AG09309 (cell line): ENCODE measurements around the gene RBBP4.

ENCODE experiments used
- DNase-seq: peaks from one replicate; pipeline ENCODE4 v3.0.0-alpha.2; 2010; ENCODE audit warnings: low read depth
- H3K4me3 ChIP-seq: 2 replicates; pipeline ENCODE4 v1.5.1; 2011; ENCODE audit warnings: mild to moderate bottlenecking, low read depth, low read length, moderate library complexity; ENCODE audit not compliant: control insufficient read depth
- CTCF ChIP-seq: IDR thresholded peaks from 2 replicates; pipeline ENCODE4 v1.5.1; 2011; ENCODE audit warnings: mild to moderate bottlenecking, low read depth, low read length, inconsistent platforms; ENCODE audit not compliant: insufficient read depth, control insufficient read depth; ENCODE audit errors: missing control alignments

The RBBP4 gene

DNA sequence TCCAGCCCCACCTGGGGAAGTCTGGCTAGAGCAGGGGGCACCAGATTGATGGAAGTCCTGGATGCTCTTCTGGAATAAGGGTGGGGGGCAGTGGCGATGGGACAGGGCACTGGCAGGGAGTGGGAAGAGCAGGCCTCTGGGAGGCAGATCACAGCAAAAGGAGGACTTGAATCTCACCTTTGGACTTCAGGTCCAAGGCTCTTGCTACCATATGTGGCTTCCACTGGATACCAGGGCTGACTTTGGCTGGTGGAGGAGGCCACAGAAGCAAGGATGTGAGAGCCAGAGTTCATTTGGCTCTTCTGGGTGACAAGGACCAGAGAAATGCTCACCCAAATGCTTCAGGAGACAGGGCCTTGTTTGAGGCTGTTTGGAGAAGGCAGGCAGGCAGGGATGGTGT lies 67.5 kb downstream of the RBBP4 start:
- H3K4me3 ChIP-seq = no peak overlapping the region
- DNase-seq = no peak
- TF ChIP-seq CTCF = no peak

GRCh38 chr1:32719681-32720275 lies 68.8 kb downstream of the RBBP4 start:
- H3K4me3 ChIP-seq = no peak overlapping the region
- no peak for DNase-seq

GRCh38 chr1:32724678-32725614 lies 73.9 kb downstream of the RBBP4 start:
- TF ChIP-seq CTCF = no peak
- no peak overlapping the region for H3K4me3 ChIP-seq
- DNase-seq = peak; percentile 84

More at GRCh38 chr1:32719681-32720275, 68.8 kb downstream of the RBBP4 start:
- no peak for TF ChIP-seq CTCF

- DNase-seq = no peak
- no peak for TF ChIP-seq CTCF
Measured at GRCh38 chr1:32725615-32725982, 74.6 kb downstream of the RBBP4 start.

GRCh38 chr1:32727876-32728275 lies 76.9 kb downstream of the RBBP4 start:
- no peak for TF ChIP-seq CTCF

More at GRCh38 chr1:32725615-32725982, 74.6 kb downstream of the RBBP4 start:
- no peak overlapping the region for H3K4me3 ChIP-seq

DNA sequence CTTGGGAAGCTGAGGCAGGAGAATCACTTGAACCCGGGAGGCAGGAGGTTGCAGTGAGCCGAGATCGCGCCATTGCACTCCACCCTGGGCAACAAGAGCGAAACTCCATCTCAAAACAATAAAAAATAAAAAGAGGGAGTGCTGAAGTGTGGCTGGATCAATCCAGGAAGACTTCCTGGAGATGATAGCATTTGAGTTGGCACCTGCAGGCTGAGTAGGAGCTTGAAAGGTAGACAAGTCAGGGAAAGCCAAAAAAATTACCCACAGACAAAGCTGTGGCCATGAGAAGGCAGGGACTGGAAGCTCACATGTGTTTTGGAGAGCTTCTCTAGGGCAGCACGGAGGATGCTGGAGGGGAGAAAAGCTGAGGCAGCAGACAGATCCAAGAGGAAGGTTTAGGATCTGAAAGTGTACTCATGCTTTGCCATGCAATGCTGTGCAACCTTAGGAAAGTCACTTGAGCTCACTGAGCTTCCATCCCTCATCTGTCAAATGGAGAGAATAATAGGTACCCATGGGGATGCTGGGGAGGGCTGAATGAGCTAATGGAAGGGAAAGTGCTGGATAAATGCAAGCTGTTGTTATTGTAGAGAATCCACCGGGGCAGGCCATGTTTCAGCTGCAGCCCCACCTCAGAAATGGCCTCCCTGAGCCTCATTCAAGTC lies 77.5 kb downstream of the RBBP4 start:
- no peak overlapping the region for H3K4me3 ChIP-seq
- DNase-seq = no peak
- TF ChIP-seq CTCF = no peak

More at GRCh38 chr1:32727876-32728275, 76.9 kb downstream of the RBBP4 start:
- no peak overlapping the region for H3K4me3 ChIP-seq
- DNase-seq = no peak
